DOHH2 (cell line): ENCODE results near the gene MEGF11.

ENCODE experiments used
- CTCF ChIP-seq: fragments of 200-600 bp; sonication (generic); IDR thresholded peaks from one replicate; pipeline ENCODE4 v1.5.1; 2014; ENCODE audit warnings: antibody characterized with exemption, mild to moderate bottlenecking, low read depth, low read length; ENCODE audit not compliant: poor library complexity, severe bottlenecking
- EZH2phosphoT487 ChIP-seq: fragments of 200-600 bp; sonication (generic); IDR thresholded peaks from 2 replicates; pipeline ENCODE4 v1.6.1; 2017; ENCODE audit warnings: borderline replicate concordance, mild to moderate bottlenecking, antibody characterized with exemption, low read length, moderate library complexity, mixed read lengths

GRCh38 chr15:65901836-65902235 is 351.7 kb downstream of the MEGF11 start:
- no peak for TF ChIP-seq CTCF
- TF ChIP-seq EZH2phosphoT487: no peak
